ENCODE data around the gene PREP.

The PREP gene

DNA sequence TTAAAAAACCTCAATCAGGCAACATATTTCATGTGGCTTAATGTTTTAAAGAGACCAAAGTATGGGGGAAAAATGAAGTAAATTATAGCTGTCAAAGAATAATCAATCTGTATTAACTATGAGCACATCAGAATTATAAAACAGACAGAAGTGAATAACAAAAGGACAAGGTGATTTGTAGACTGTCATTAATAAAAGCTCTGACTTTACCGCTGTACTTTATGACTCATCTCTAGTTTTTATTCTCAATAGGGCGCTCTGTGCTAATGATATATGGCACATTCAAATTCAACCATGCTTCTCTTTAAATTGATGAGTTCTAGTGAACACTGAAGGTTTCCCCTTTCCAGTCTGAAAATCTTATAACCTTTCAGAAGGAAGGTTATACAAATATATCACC lies 72.0 kb downstream of the PREP start:
- no peak for TF ChIP-seq ZNF677 (tag by site-specific recombination; IDR thresholded peaks at IDR 0.05)
- TF ChIP-seq ZNF776 (tag by site-specific recombination; IDR thresholded peaks at IDR 0.05; ENCODE audit: borderline replicate concordance), result no peak
- TF ChIP-seq HOXC10 (CRISPR knock-in tag; IDR thresholded peaks at IDR 0.05), result no peak
- TF ChIP-seq ZBTB1 (tag by site-specific recombination; IDR thresholded peaks at IDR 0.05), result no peak
- TF ChIP-seq ZNF600 (tag by site-specific recombination; IDR thresholded peaks at IDR 0.05), result no peak
- no peak for TF ChIP-seq ZNF221 (tag by site-specific recombination; IDR thresholded peaks at IDR 0.05; ENCODE audit: borderline replicate concordance)
- TF ChIP-seq MEIS1 (CRISPR knock-in tag; IDR thresholded peaks at IDR 0.05; ENCODE audit: borderline replicate concordance), result 0 out of 2 replicates have a peak, but pooled peaks have one; percentile 14
- no peak for TF ChIP-seq ZNF843 (tag by site-specific recombination; IDR thresholded peaks at IDR 0.05)
- Histone ChIP-seq H3K4me1 (ENCODE audit: control insufficient read depth, insufficient read depth, low read length) (peaks cover 20% of the 10 kb centered on the region), H3K9me3 (ENCODE audit: control insufficient read depth, insufficient read depth, low read depth, low read length) (no peaks in the 10 kb centered on the region), H3K36me3 (ENCODE audit: control insufficient read depth in 2 of 2, insufficient read depth in 1 of 2, low read length in 2 of 2) (peaks cover 4 to 61% of the 10 kb centered on the region in 2 experiments; a peak in 2 of 3 replicates), H3K4me3 (ENCODE audit: low read depth, low read length) (no peak overlapping the region), H3K27ac (ENCODE audit: extremely low read depth, low read depth, low read length) (no peak overlapping the region)
- ChIA-PET POLR2A (no interaction called here), CTCF (no interaction called here)

DNA sequence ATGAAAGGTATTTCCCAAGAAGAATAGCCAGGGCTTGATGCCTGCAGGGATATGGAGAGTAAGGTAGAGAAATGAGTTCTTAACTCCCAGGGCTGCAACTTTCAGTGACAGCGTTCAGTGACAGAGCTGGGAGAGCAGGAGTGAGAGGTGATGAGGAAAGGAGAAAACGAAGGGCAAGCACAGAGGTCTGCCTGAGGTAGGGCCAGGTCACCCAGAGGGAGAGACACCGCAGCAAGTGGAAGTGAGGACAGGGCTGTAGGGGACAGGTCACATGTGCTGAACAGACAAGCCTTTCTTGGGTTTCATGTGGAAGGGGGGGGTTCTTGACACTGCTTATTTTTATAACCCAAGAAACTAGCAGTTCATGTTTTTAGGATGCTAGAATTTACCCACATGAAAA lies 72.5 kb downstream of the PREP start:
- Histone ChIP-seq H3K36me3 (ENCODE audit: control insufficient read depth in 2 of 2, insufficient read depth in 1 of 2, low read length in 2 of 2) (peaks cover 4 to 66% of the 10 kb centered on the region in 2 experiments; a peak in 2 of 3 replicates), H3K27ac (ENCODE audit: extremely low read depth, low read depth, low read length) (no peak overlapping the region), H3K9me3 (ENCODE audit: control insufficient read depth, insufficient read depth, low read depth, low read length) (no peaks in the 10 kb centered on the region), H3K4me3 (ENCODE audit: low read depth, low read length) (no peak overlapping the region), H3K4me1 (ENCODE audit: control insufficient read depth, insufficient read depth, low read length) (peaks cover 20% of the 10 kb centered on the region)
- TF ChIP-seq, protein P1, sequence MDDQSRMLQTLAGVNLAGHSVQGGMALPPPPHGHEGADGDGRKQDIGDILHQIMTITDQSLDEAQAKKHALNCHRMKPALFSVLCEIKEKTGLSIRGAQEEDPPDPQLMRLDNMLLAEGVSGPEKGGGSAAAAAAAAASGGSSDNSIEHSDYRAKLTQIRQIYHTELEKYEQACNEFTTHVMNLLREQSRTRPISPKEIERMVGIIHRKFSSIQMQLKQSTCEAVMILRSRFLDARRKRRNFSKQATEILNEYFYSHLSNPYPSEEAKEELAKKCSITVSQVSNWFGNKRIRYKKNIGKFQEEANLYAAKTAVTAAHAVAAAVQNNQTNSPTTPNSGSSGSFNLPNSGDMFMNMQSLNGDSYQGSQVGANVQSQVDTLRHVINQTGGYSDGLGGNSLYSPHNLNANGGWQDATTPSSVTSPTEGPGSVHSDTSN (CRISPR knock-in tag; IDR thresholded peaks at IDR 0.05), result no peak
- TF ChIP-seq GLI2 (tag by site-specific recombination; IDR thresholded peaks at IDR 0.05; ENCODE audit: borderline replicate concordance, low read depth) (no peak), ZFP37 (tag by site-specific recombination; IDR thresholded peaks at IDR 0.05) (no peak)
- POLR2A ChIA-PET, result no interaction called here
- CTCF ChIA-PET, result no interaction called here

DNA sequence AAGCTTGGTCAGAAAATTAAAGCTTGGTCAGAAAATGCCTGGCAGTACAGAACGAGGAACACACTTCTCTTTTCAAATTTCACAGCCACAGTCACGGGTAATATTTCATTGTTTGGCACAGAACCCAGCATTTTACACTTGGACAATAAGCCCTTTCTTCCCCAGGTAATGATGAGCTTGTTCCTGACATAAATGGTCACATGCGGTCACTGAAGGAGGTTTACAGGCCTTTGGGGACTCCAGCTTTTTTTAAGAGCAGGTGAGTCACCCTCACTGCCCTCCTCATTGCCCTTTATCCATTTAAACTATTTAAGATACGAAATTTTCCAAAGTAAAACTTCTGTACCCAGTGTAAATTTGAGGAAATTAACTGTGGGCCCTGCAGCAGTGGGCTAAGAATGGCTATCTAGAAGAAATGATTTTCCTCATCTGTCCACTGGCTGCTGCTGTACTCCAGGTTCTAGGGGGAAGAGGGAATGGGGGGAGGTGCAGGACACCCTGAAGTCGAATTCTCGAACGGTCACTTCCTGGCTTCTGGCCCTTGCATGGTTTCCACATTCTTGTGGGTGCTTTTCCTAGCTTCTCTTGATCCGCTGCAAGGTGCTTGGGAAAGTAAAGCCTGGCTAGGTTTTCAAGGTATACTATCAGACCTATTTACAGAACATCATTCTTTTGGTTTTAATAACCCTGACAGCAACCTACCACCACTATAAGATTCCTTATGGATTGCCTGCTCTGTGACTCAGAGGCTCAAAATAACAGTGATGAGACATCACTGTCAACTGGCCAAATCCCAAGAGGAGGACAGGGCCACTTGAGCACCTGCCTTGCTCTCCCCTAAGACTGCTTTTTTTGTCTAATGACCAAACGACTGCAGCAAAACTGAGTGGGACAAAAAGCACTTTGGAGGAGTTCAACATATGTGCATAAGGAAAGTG lies 75.8 kb downstream of the PREP start:
- CTCF ChIA-PET, result interaction anchor here (0.5 to 3.2 kb wide), 7 partner anchors 9 to 241 kb away, joined by 3 to 19 read pairs (median 3); no protein-coding TSS in a partner anchor
- TF ChIP-seq ZNF239 (tag by site-specific recombination; IDR thresholded peaks at IDR 0.05) (no peak), ZNF514 (tag by site-specific recombination; IDR thresholded peaks at IDR 0.05) (no peak), KLF8 (tag by site-specific recombination; IDR thresholded peaks at IDR 0.05) (0 out of 2 replicates have a peak, but pooled peaks have one; percentile 28), ZNF830 (tag by site-specific recombination; IDR thresholded peaks at IDR 0.05; ENCODE audit: low read depth) (no peak), ZNF324 (tag by site-specific recombination; IDR thresholded peaks at IDR 0.05) (no peak), FEZF1 (tag by site-specific recombination; IDR thresholded peaks at IDR 0.05) (peak; percentile 30; the same call in 1 of the 2 replicates), ZEB2 (tag by site-specific recombination; IDR thresholded peaks at IDR 0.05) (no peak), ZNF423 (tag by site-specific recombination; IDR thresholded peaks at IDR 0.05) (no peak)
- TF ChIP-seq, protein P2, sequence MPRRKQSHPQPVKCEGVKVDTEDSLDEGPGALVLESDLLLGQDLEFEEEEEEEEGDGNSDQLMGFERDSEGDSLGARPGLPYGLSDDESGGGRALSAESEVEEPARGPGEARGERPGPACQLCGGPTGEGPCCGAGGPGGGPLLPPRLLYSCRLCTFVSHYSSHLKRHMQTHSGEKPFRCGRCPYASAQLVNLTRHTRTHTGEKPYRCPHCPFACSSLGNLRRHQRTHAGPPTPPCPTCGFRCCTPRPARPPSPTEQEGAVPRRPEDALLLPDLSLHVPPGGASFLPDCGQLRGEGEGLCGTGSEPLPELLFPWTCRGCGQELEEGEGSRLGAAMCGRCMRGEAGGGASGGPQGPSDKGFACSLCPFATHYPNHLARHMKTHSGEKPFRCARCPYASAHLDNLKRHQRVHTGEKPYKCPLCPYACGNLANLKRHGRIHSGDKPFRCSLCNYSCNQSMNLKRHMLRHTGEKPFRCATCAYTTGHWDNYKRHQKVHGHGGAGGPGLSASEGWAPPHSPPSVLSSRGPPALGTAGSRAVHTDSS (tag by site-specific recombination; IDR thresholded peaks at IDR 0.05), result no peak
- TF ChIP-seq, protein P3, sequence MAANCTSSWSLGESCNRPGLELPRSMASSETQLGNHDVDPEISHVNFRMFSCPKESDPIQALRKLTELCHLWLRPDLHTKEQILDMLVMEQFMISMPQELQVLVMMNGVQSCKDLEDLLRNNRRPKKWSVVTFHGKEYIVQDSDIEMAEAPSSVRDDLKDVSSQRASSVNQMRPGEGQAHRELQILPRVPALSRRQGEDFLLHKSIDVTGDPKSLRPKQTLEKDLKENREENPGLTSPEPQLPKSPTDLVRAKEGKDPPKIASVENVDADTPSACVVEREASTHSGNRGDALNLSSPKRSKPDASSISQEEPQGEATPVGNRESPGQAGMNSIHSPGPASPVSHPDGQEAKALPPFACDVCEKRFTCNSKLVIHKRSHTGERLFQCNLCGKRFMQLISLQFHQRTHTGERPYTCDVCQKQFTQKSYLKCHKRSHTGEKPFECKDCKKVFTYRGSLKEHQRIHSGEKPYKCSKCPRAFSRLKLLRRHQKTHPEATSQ (tag by site-specific recombination; IDR thresholded peaks at IDR 0.05), result no peak
- TF ChIP-seq, protein P4, sequence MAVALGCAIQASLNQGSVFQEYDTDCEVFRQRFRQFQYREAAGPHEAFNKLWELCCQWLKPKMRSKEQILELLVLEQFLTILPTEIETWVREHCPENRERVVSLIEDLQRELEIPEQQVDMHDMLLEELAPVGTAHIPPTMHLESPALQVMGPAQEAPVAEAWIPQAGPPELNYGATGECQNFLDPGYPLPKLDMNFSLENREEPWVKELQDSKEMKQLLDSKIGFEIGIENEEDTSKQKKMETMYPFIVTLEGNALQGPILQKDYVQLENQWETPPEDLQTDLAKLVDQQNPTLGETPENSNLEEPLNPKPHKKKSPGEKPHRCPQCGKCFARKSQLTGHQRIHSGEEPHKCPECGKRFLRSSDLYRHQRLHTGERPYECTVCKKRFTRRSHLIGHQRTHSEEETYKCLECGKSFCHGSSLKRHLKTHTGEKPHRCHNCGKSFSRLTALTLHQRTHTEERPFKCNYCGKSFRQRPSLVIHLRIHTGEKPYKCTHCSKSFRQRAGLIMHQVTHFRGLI (tag by site-specific recombination; IDR thresholded peaks at IDR 0.05), result no peak

More for the DNA sequence above, 75.8 kb downstream of the PREP start:
- Histone ChIP-seq H3K4me1 (ENCODE audit: control insufficient read depth, insufficient read depth, low read length) (peaks cover 20% of the 10 kb centered on the region), H3K9me3 (ENCODE audit: control insufficient read depth, insufficient read depth, low read depth, low read length) (no peaks in the 10 kb centered on the region), H3K36me3 (ENCODE audit: control insufficient read depth in 2 of 2, insufficient read depth in 1 of 2, low read length in 2 of 2) (peaks cover 4 to 66% of the 10 kb centered on the region in 2 experiments; a peak in 2 of 3 replicates), H3K27ac (ENCODE audit: extremely low read depth, low read depth, low read length) (no peak overlapping the region; the same call in 1 of the 2 replicates), H3K4me3 (ENCODE audit: low read depth, low read length) (no peak overlapping the region)
- POLR2A ChIA-PET, result no interaction called here
